Liver (tissue), 9 donors: Measurements from ENCODE around the gene TMPRSS13. TPM values are rescaled to one million over a fixed set of nuclear protein-coding genes. Genes with fewer than 3 reads are reported as not detected.

ENCODE experiments used
- DNase-seq: peaks from one replicate; pipeline ENCODE4 v3.0.0-alpha.2; 2017; ENCODE audit warnings: low spot score
- H3K27ac ChIP-seq, 2 donors: one replicate each; pipeline ENCODE4 v1.7.0; 2013; ENCODE audit warnings: inconsistent platforms in 2 of 2, low read length in 2 of 2, control low read depth in 1 of 2, low read depth in 1 of 2, mild to moderate bottlenecking in 1 of 2
- H3K27me3 ChIP-seq, 4 donors: one replicate each; pipeline versions ENCODE4 v1.6.1 to v1.7.0; 2013; ENCODE audit warnings: low read length in 3 of 4, inconsistent platforms in 1 of 4, mild to moderate bottlenecking in 1 of 4, moderate library complexity in 1 of 4; ENCODE audit not compliant: control insufficient read depth in 4 of 4, insufficient read depth in 4 of 4
- H3K36me3 ChIP-seq, 4 donors: one replicate each; pipeline versions ENCODE4 v1.6.1 to v1.7.0; 2013; ENCODE audit warnings: low read length in 3 of 4, mild to moderate bottlenecking in 3 of 4, low read depth in 1 of 4, moderate library complexity in 1 of 4; ENCODE audit not compliant: control insufficient read depth in 4 of 4, insufficient read depth in 3 of 4
- H3K4me1 ChIP-seq, 4 donors: one replicate each; pipeline versions ENCODE4 v1.6.1 to v1.7.0; 2013; ENCODE audit warnings: low read length in 3 of 4, mild to moderate bottlenecking in 3 of 4, moderate library complexity in 1 of 4; ENCODE audit not compliant: control insufficient read depth in 4 of 4, insufficient read depth in 4 of 4
- H3K4me3 ChIP-seq, 3 donors: one replicate each; pipeline versions ENCODE4 v1.6.1 to v1.7.0; 2013; ENCODE audit warnings: low read length in 3 of 3, control low read depth in 1 of 3, low read depth in 1 of 3, mild to moderate bottlenecking in 1 of 3
- H3K9ac ChIP-seq, 2 donors: one replicate each; pipeline ENCODE4 v1.7.0; 2013; ENCODE audit warnings: low read length in 2 of 2, mild to moderate bottlenecking in 2 of 2, moderate library complexity in 2 of 2, control low read depth in 1 of 2, low read depth in 1 of 2
- H3K9me3 ChIP-seq, 4 donors: one replicate each; pipeline versions ENCODE4 v1.6.1 to v1.7.0; 2013; ENCODE audit warnings: low read length in 3 of 4; ENCODE audit not compliant: control insufficient read depth in 4 of 4
- CTCF ChIP-seq: fragments of 150-350 bp; IDR thresholded peaks from 2 replicates; pipeline ENCODE4 v1.5.1; 2017; ENCODE audit warnings: improper control_type of control experiment, low read depth, low read length; ENCODE audit not compliant: missing input control
- EGR1 ChIP-seq, 2 donors: IDR thresholded peaks; 2 replicates each; pipeline ENCODE4 v1.6.1; 2016 to 2018; ENCODE audit warnings: antibody characterized with exemption in 2 of 2, low read depth in 2 of 2
- FOXA2 ChIP-seq: IDR thresholded peaks from 2 replicates; pipeline ENCODE4 v1.6.1; 2016; ENCODE audit warnings: antibody characterized with exemption
- GABPA ChIP-seq, 2 donors: IDR thresholded peaks in 1 of 2; conservative IDR thresholded peaks in 1 of 2; 2 replicates each; pipeline ENCODE4 v1.6.1; 2016; ENCODE audit warnings: antibody characterized with exemption in 2 of 2, mild to moderate bottlenecking in 1 of 2, moderate library complexity in 1 of 2
- HNF4G ChIP-seq: IDR thresholded peaks from 2 replicates; pipeline ENCODE4 v1.6.1; 2016; ENCODE audit warnings: antibody characterized with exemption
- MAX ChIP-seq: IDR thresholded peaks from 2 replicates; pipeline ENCODE4 v1.6.1; 2016; ENCODE audit warnings: antibody characterized with exemption
- RAD21 ChIP-seq, 2 donors: IDR thresholded peaks; 2 replicates each; pipeline ENCODE4 v1.6.1; 2016; ENCODE audit warnings: antibody characterized with exemption in 2 of 2, mild to moderate bottlenecking in 2 of 2
- REST ChIP-seq: IDR thresholded peaks from 2 replicates; pipeline ENCODE4 v1.6.1; 2016; ENCODE audit warnings: antibody characterized with exemption, mild to moderate bottlenecking
- SP1 ChIP-seq: IDR thresholded peaks from 2 replicates; pipeline ENCODE4 v1.6.1; 2018; ENCODE audit warnings: antibody characterized with exemption, mild to moderate bottlenecking
- YY1 ChIP-seq: IDR thresholded peaks from 2 replicates; pipeline ENCODE4 v1.6.1; 2016; ENCODE audit warnings: antibody characterized with exemption, mild to moderate bottlenecking
- ZBTB33 ChIP-seq: IDR thresholded peaks from 2 replicates; pipeline ENCODE4 v1.6.1; 2016; ENCODE audit warnings: antibody characterized with exemption
- WGBS: extraction: QIAGEN DNeasy Blood & Tissue Kit; methylation state at CpG from one replicate; pipeline ENCODE4 v1.1.7; 2013; 5-methylcytosine and 5-hydroxymethylcytosine counted together
- polyA plus RNA-seq, 2 donors: library from polyadenylated mRNA; stranded (reverse) in 1 of 2; unstranded in 1 of 2; fragments of 200-250 nt in 1 of 2; fragments of >200 nt in 1 of 2; fragmentation: Nextera tagmentation in 1 of 2; extraction: Ambion mirVana in 1 of 2; gene quantifications; one replicate each; pipeline versions ENCODE4 v1.2.1 to v1.2.3, GENCODE V29; 2013 to 2015
- total RNA-seq, 2 donors: library from RNA; depleted of rRNA; stranded (reverse); fragments of >200 nt; gene quantifications; one replicate each; pipeline ENCODE4 v1.2.3, GENCODE V29; 2014
- donor health status: healthy.
- donor health status: healthy.
- donor health status: healthy.
- donor health status: healthy.
- donor health status: healthy.

TMPRSS13 gene
- total and polyA plus RNA-seq, 4 donors, result 0.11 to 0.93 (median 0.24) TPM

GRCh38 chr11:117953024-117953671, 23.9 kb upstream of the TMPRSS13 start:
- H3K27ac ChIP-seq, result no peak overlapping the region

GRCh38 chr11:117950993-117951961, 22.1 kb upstream of the TMPRSS13 start:
- no peaks in the 10 kb centered on the region for H3K4me1 ChIP-seq
- H3K27me3 ChIP-seq, result no peaks in the 10 kb centered on the region
- no peaks in the 10 kb centered on the region for H3K36me3 ChIP-seq
- 84% methylated on average over 15 of the region's 15 CpGs for WGBS
- H3K9me3 ChIP-seq, result no peaks in the 10 kb centered on the region
- no peak overlapping the region for H3K27ac ChIP-seq
- H3K4me3 ChIP-seq, result no peak overlapping the region
- no peak overlapping the region for H3K9ac ChIP-seq
- no peak for TF ChIP-seq YY1
- TF ChIP-seq REST, result no peak
- no peak for TF ChIP-seq GABPA (IDR thresholded peaks at IDR 0.05 in 1 of 2, conservative IDR thresholded peaks at IDR 0.05 in 1 of 2)
- no peak for TF ChIP-seq MAX
- no peak for TF ChIP-seq EGR1 (IDR thresholded peaks at IDR 0.05; ENCODE audit: low read depth in 2 of 2)
- TF ChIP-seq HNF4G, result no peak
- TF ChIP-seq FOXA2, result no peak
- no peak for TF ChIP-seq ZBTB33
- DNase-seq, result no peak

More at GRCh38 chr11:117953024-117953671, 23.9 kb upstream of the TMPRSS13 start:
- no peak for DNase-seq
- no peaks in the 10 kb centered on the region for H3K36me3 ChIP-seq
- no peak overlapping the region for H3K4me3 ChIP-seq
- H3K27me3 ChIP-seq, result no peaks in the 10 kb centered on the region
- no peaks in the 10 kb centered on the region for H3K4me1 ChIP-seq
- peaks cover 0 to 8% (median 0%) of the 10 kb centered on the region in 4 donors for H3K9me3 ChIP-seq
- H3K9ac ChIP-seq, result no peak overlapping the region
- 94% methylated on average over 3 of the region's 3 CpGs for WGBS
- no peak for TF ChIP-seq CTCF
- no peak for TF ChIP-seq SP1
- no peak for TF ChIP-seq GABPA (IDR thresholded peaks at IDR 0.05 in 1 of 2, conservative IDR thresholded peaks at IDR 0.05 in 1 of 2)
- TF ChIP-seq RAD21 (IDR thresholded peaks at IDR 0.05), result no peak
